A673 (cell line): ENCODE measurements around the gene GPR39.

Experiments
- EZH2 ChIP-seq: fragments of 200-600 bp; sonication (generic); IDR thresholded peaks from 2 replicates; pipeline ENCODE4 v1.6.1; 2017; ENCODE audit warnings: borderline replicate concordance, low read depth, mild to moderate bottlenecking, mixed read lengths, antibody characterized with exemption, low read length; ENCODE audit not compliant: poor library complexity, severe bottlenecking
- TF ChIP-seq, protein P1 (sequence below): fragments of 300-800, 200-600 bp; sonication (generic); conservative IDR thresholded peaks from 2 replicates; pipeline ENCODE4 v1.5.1; 2017; ENCODE audit warnings: low read depth, mild to moderate bottlenecking, antibody characterized with exemption, low read length, moderate library complexity, mixed read lengths

DNA sequence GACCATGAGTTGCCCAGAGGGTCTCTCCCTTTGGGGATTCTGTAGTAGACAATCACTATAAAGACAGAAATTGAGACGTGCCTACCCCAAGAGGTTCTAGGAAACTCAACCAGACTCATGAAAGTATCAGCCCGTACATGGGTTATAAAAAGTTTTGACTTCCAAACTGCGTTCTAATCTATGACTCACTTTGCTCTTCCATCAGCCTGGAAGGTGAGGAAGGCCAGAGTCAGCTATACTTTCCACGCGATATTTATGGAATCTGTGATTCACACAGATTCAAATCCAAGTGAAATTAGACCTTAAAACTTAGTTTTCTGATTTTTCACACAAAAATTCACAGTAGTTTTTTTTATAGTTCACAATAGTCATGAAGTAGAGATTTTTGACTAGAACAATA lies 261.1 kb downstream of the GPR39 start:
- TF ChIP-seq, protein P1, sequence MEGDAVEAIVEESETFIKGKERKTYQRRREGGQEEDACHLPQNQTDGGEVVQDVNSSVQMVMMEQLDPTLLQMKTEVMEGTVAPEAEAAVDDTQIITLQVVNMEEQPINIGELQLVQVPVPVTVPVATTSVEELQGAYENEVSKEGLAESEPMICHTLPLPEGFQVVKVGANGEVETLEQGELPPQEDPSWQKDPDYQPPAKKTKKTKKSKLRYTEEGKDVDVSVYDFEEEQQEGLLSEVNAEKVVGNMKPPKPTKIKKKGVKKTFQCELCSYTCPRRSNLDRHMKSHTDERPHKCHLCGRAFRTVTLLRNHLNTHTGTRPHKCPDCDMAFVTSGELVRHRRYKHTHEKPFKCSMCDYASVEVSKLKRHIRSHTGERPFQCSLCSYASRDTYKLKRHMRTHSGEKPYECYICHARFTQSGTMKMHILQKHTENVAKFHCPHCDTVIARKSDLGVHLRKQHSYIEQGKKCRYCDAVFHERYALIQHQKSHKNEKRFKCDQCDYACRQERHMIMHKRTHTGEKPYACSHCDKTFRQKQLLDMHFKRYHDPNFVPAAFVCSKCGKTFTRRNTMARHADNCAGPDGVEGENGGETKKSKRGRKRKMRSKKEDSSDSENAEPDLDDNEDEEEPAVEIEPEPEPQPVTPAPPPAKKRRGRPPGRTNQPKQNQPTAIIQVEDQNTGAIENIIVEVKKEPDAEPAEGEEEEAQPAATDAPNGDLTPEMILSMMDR = no peak
- no peak for TF ChIP-seq EZH2
